LNCaP clone FGC (cell line): ENCODE results near the gene SETD1A.

Experiments used
- DNase-seq: peaks from one replicate; pipeline ENCODE4 v3.0.0-alpha.2; 2011; ENCODE audit warnings: low read depth
- H3K4me3 ChIP-seq: 2 replicates; pipeline ENCODE4 v1.5.1; 2011; ENCODE audit warnings: mild to moderate bottlenecking, low read depth, low read length, control low read depth
- TF ChIP-seq, protein P1 (sequence below): IDR thresholded peaks from 2 replicates; pipeline ENCODE4 v1.5.1; 2012; ENCODE audit warnings: mild to moderate bottlenecking; ENCODE audit not compliant: control insufficient read depth, insufficient read depth; ENCODE audit errors: extremely low read depth

Gene SETD1A

GRCh38 chr16:30942426-30942806 is 15.1 kb upstream of the SETD1A start:
- H3K4me3 ChIP-seq = no peak overlapping the region
- DNase-seq = no peak
- TF ChIP-seq, protein P1, sequence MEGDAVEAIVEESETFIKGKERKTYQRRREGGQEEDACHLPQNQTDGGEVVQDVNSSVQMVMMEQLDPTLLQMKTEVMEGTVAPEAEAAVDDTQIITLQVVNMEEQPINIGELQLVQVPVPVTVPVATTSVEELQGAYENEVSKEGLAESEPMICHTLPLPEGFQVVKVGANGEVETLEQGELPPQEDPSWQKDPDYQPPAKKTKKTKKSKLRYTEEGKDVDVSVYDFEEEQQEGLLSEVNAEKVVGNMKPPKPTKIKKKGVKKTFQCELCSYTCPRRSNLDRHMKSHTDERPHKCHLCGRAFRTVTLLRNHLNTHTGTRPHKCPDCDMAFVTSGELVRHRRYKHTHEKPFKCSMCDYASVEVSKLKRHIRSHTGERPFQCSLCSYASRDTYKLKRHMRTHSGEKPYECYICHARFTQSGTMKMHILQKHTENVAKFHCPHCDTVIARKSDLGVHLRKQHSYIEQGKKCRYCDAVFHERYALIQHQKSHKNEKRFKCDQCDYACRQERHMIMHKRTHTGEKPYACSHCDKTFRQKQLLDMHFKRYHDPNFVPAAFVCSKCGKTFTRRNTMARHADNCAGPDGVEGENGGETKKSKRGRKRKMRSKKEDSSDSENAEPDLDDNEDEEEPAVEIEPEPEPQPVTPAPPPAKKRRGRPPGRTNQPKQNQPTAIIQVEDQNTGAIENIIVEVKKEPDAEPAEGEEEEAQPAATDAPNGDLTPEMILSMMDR = no peak

DNA sequence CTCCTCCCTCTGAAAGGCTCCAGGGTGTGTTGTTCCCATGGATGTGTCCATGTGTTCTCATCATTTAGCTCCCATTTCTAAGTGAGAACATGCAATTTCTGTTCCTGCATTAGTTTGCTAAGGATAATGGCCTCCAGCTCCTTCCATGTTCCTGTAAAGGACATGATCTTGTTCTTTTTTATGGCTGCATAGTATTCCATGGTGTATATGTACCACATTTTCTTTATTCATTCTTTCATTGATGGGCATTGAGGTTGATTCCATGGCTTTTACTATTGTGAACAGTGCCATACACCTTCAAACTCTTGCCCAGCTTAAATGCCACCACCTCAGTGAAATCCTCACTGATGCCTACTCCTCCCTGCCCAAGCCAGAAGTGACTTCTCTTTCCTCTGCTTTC is 13.2 kb upstream of the SETD1A start:
- TF ChIP-seq, protein P1 = no peak
- no peak overlapping the region for H3K4me3 ChIP-seq
- DNase-seq = no peak

GRCh38 chr16:30946671-30947540 is 10.6 kb upstream of the SETD1A start:
- DNase-seq = no peak
- H3K4me3 ChIP-seq = no peak overlapping the region

GRCh38 chr16:30947541-30947858 is 10.1 kb upstream of the SETD1A start:
- no peak for DNase-seq
- no peak overlapping the region for H3K4me3 ChIP-seq
- TF ChIP-seq, protein P1 = no peak

More at GRCh38 chr16:30946671-30947540, 10.6 kb upstream of the SETD1A start:
- TF ChIP-seq, protein P1 = no peak

GRCh38 chr16:30947859-30948666 is 9.5 kb upstream of the SETD1A start:
- peak overlapping the region; percentile 76 for H3K4me3 ChIP-seq
- peak; percentile 63 for DNase-seq
- TF ChIP-seq, protein P1 = no peak

DNA sequence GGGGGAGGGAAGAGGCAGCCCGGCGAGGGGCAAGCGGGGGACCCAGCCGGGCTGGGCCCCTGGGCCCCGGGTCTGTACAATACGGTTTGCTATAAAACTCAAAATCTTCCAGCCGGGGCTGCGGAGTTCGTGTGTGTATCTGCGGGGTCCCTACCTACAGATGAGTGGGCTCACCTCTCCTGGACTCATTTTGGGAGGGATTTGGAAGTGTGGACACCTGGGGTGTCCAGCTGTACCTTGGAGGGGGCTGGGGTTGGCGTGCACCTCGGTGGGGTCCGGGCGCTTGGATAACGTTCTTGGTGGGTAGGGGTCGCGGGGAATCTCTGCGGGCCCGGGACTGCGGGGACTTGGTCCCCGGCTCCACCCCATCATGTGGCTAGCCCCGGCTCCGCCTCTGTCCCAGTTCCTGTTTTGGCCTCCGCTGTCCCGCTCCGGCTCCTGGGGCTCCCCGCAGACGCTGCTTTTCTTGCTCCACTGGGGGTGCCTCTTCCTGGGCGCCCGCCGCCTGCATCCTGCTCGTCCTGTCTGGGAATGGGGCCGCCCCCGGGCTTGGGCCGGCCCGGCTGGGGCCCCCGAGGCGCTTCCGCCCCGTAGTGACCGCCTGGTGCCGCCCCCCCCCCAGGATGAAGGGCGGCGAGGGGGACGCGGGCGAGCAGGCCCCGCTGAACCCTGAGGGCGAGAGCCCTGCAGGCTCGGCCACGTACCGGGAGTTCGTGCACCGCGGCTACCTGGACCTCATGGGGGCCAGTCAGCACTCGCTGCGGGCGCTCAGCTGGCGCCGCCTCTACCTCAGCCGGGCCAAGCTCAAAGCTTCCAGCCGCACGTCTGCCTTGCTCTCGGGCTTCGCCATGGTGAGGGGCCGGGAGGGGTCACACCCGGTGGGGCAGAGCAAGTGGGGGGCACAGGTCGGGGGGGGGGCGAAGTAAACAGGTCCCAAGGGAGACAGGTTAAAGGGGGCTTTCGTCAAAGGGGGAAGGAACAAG is 8.6 kb upstream of the SETD1A start, which contains the start of gene ORAI3:
TSS of gene ORAI3 (plus strand) at position 402 of the 983 bp plus-strand sequence. CDS start at position 624, 222 bp downstream.
- no peak for DNase-seq
- TF ChIP-seq, protein P1 = no peak
- H3K4me3 ChIP-seq = peak within 1 kb of the TSS; percentile 76
